SK-N-MC (cell line): ENCODE data around the gene DUS1L.

Source experiments
- EZH2 ChIP-seq: fragments of 200-600 bp; sonication (generic); IDR thresholded peaks from one replicate; pipeline ENCODE4 v1.6.1; 2017; ENCODE audit warnings: antibody characterized with exemption
- FOXP2 ChIP-seq: optimal IDR thresholded peaks from 2 replicates; pipeline ENCODE3; 2011; ENCODE audit warnings: mild to moderate bottlenecking, moderate library complexity; ENCODE audit not compliant: insufficient read depth; ENCODE audit errors: extremely low read length, control extremely low read depth
- POLR2AphosphoS5 ChIP-seq: IDR thresholded peaks from 2 replicates; pipeline ENCODE4 v1.6.1; 2012; ENCODE audit warnings: mild to moderate bottlenecking, low read depth, low read length, borderline replicate concordance

DNA sequence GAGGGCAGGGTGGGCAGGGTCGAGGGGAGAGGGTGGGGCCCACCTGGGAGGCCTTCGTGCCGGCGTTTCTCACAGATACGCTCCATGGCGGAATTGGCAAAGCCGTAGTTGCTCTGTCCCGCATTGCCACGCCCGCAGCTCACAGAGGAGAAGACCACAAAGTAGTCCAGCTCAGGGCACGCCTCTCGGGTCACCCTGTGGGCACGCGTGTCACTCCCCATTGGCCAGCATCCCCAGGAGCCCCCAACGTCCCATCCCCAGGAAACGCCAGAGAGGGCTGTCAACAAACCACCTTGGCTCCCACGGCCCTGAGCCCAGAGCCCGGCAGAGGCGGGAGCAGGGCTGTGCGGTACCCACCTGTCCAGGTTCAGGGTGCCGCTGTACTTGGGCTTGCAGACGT is 16.4 kb upstream of the DUS1L start:
- TF ChIP-seq POLR2AphosphoS5 (no peak), EZH2 (no peak), FOXP2 (no peak)
